ENCODE data around the gene PRKG1. TPM values are rescaled to one million over a fixed set of nuclear protein-coding genes. Genes with fewer than 3 reads are reported as not detected.

Gene PRKG1
- total and polyA plus RNA-seq, 7 donors, result 4.5 to 49.0 (median 31.7) TPM

- H3K36me3 ChIP-seq (ENCODE audit: insufficient read depth in 1 of 2, low read depth in 1 of 2), result no peaks in the 10 kb centered on the region
- intact Hi-C loops (cut with DNase I), result no loop called here
- ATAC-seq (no peak), DNase-seq (no peak)
- 95 to 96% (median 95%) methylated on average over 1 of the region's 1 CpG for WGBS, 3 donors
- H3K9me3 ChIP-seq, result no peaks in the 10 kb centered on the region
- H3K4me1 ChIP-seq, result peaks cover 14% of the 10 kb centered on the region
- no peak overlapping the region for H3K27ac ChIP-seq
- TF ChIP-seq CTCF (IDR thresholded peaks at IDR 0.05), result no peak
- H3K4me3 ChIP-seq, result no peak overlapping the region
- no peaks in the 10 kb centered on the region for H3K27me3 ChIP-seq (ENCODE audit: insufficient read depth in 3 of 3, low read length in 2 of 3)
Observed at GRCh38 chr10:51113007-51113406, 38.7 kb downstream of the PRKG1 start.

GRCh38 chr10:51117053-51117660, 42.9 kb downstream of the PRKG1 start:
- intact Hi-C loops (cut with DNase I), result no loop called here

GRCh38 chr10:51117794-51118193, 43.5 kb downstream of the PRKG1 start:
- WGBS, 3 donors, result 40 to 50% (median 46%) methylated on average over 1 of the region's 1 CpG
- Histone ChIP-seq H3K27ac (peak overlapping the region; percentile 13), H3K4me1 (peaks cover 22% of the 10 kb centered on the region)

More at GRCh38 chr10:51117053-51117660, 42.9 kb downstream of the PRKG1 start:
- peak in 2 of 4 donors; percentile 60 to 72 for ATAC-seq
- Histone ChIP-seq H3K4me1 (peaks cover 22% of the 10 kb centered on the region), H3K27me3 (ENCODE audit: insufficient read depth in 3 of 3, low read length in 2 of 3) (no peaks in the 10 kb centered on the region), H3K4me3 (no peak overlapping the region), H3K9me3 (no peaks in the 10 kb centered on the region), H3K27ac (peak overlapping the region; percentile 13), H3K36me3 (ENCODE audit: insufficient read depth in 1 of 2, low read depth in 1 of 2) (no peaks in the 10 kb centered on the region)
- no peak for DNase-seq
- TF ChIP-seq CTCF (IDR thresholded peaks at IDR 0.05), result no peak
- 21 to 39% (median 22%) methylated on average over 3 of the region's 3 CpGs for WGBS, 3 donors

GRCh38 chr10:51119441-51119840, 45.2 kb downstream of the PRKG1 start:
- peaks cover 22% of the 10 kb centered on the region for H3K4me1 ChIP-seq
- no peaks in the 10 kb centered on the region for H3K36me3 ChIP-seq (ENCODE audit: insufficient read depth in 1 of 2, low read depth in 1 of 2)
- ATAC-seq (no peak), DNase-seq (no peak)
- H3K27me3 ChIP-seq (ENCODE audit: insufficient read depth in 3 of 3, low read length in 2 of 3), result no peaks in the 10 kb centered on the region
- no peak for TF ChIP-seq CTCF (IDR thresholded peaks at IDR 0.05)
- H3K27ac ChIP-seq, result no peak overlapping the region
- no peak overlapping the region for H3K4me3 ChIP-seq
- H3K9me3 ChIP-seq, result no peaks in the 10 kb centered on the region
- WGBS, 3 donors, result 81 to 82% (median 82%) methylated on average over 1 of the region's 1 CpG
- intact Hi-C loops (cut with DNase I), result no loop called here

More at GRCh38 chr10:51117794-51118193, 43.5 kb downstream of the PRKG1 start:
- no peaks in the 10 kb centered on the region for H3K9me3 ChIP-seq
- no peak overlapping the region for H3K4me3 ChIP-seq
- no peak for TF ChIP-seq CTCF (IDR thresholded peaks at IDR 0.05)
- peak; percentile 39 to 67 (median 50) for ATAC-seq
- intact Hi-C loops (cut with DNase I), result no loop called here
- no peak for DNase-seq
- H3K36me3 ChIP-seq (ENCODE audit: insufficient read depth in 1 of 2, low read depth in 1 of 2), result no peaks in the 10 kb centered on the region
- H3K27me3 ChIP-seq (ENCODE audit: insufficient read depth in 3 of 3, low read length in 2 of 3), result no peaks in the 10 kb centered on the region

GRCh38 chr10:51121861-51122260, 47.6 kb downstream of the PRKG1 start:
- TF ChIP-seq CTCF (IDR thresholded peaks at IDR 0.05), result no peak
- DNase-seq (no peak), ATAC-seq (no peak)
- Histone ChIP-seq H3K4me3 (no peak overlapping the region), H3K36me3 (ENCODE audit: insufficient read depth in 1 of 2, low read depth in 1 of 2) (no peaks in the 10 kb centered on the region), H3K27me3 (ENCODE audit: insufficient read depth in 3 of 3, low read length in 2 of 3) (no peaks in the 10 kb centered on the region), H3K27ac (no peak overlapping the region), H3K4me1 (peaks cover 20% of the 10 kb centered on the region), H3K9me3 (no peaks in the 10 kb centered on the region)
- WGBS, 3 donors, result 72 to 80% (median 74%) methylated on average over 4 of the region's 4 CpGs
- intact Hi-C loops (cut with DNase I), result no loop called here
